Measurements from ENCODE around the gene WWOX.

Gene WWOX

DNA sequence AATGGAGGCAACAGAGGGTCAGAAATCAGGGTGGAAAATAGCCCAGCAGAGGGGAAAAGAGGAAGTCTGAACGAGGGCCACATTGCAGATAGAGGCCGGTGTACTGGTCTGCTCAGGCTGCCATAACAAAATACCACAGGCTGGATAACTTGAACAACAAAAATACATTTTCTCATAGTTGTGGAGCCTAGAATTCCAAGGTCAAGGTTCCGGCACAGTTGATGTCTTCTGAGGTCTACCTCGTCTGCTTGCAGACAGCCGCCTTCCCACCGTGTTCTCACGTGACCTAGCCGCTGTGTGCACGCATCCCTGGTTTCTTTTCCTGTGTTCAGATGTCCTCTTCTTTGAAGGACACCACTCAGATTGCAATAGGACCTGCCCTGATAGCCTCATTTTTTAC lies 249.4 kb downstream of the WWOX start:
- TF ChIP-seq TAF1 (IDR thresholded peaks at IDR 0.05; ENCODE audit: borderline replicate concordance, insufficient read depth, low read length) (no peak), FOXP2 (optimal IDR thresholded peaks at IDR 0.05; ENCODE audit: borderline replicate concordance, extremely low read depth, extremely low read length, insufficient read depth) (no peak), SIN3A (IDR thresholded peaks at IDR 0.05; ENCODE audit: borderline replicate concordance, insufficient read depth, low read length) (no peak), POLR2AphosphoS5 (IDR thresholded peaks at IDR 0.05; ENCODE audit: low read depth, low read length) (no peak)
- TF ChIP-seq, protein P1, sequence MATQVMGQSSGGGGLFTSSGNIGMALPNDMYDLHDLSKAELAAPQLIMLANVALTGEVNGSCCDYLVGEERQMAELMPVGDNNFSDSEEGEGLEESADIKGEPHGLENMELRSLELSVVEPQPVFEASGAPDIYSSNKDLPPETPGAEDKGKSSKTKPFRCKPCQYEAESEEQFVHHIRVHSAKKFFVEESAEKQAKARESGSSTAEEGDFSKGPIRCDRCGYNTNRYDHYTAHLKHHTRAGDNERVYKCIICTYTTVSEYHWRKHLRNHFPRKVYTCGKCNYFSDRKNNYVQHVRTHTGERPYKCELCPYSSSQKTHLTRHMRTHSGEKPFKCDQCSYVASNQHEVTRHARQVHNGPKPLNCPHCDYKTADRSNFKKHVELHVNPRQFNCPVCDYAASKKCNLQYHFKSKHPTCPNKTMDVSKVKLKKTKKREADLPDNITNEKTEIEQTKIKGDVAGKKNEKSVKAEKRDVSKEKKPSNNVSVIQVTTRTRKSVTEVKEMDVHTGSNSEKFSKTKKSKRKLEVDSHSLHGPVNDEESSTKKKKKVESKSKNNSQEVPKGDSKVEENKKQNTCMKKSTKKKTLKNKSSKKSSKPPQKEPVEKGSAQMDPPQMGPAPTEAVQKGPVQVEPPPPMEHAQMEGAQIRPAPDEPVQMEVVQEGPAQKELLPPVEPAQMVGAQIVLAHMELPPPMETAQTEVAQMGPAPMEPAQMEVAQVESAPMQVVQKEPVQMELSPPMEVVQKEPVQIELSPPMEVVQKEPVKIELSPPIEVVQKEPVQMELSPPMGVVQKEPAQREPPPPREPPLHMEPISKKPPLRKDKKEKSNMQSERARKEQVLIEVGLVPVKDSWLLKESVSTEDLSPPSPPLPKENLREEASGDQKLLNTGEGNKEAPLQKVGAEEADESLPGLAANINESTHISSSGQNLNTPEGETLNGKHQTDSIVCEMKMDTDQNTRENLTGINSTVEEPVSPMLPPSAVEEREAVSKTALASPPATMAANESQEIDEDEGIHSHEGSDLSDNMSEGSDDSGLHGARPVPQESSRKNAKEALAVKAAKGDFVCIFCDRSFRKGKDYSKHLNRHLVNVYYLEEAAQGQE (IDR thresholded peaks at IDR 0.05; ENCODE audit: insufficient read depth in 1 of 2, low read depth in 2 of 2, low read length in 2 of 2), result no peak

DNA sequence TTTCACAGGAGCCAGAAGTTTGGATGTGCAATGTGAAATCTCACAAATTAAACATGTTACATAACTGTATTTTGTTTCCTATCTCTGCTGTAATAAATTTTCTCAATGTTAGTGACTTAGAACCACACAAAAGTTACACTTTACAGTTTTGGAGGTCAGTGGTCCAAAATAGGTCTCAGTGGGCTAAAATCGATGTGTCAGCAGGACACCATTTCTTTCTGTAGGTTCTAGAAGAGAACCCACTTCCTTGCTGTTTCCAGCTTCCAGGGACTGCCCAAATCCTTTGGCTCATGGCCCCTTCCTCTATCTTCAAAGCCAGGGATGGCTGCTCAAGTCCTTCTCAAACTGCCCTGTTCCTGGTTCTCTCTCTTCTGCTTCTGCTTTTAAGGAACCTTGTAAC lies 252.7 kb downstream of the WWOX start:
- TF ChIP-seq TAF1 (IDR thresholded peaks at IDR 0.05; ENCODE audit: borderline replicate concordance, insufficient read depth, low read length), result no peak

DNA sequence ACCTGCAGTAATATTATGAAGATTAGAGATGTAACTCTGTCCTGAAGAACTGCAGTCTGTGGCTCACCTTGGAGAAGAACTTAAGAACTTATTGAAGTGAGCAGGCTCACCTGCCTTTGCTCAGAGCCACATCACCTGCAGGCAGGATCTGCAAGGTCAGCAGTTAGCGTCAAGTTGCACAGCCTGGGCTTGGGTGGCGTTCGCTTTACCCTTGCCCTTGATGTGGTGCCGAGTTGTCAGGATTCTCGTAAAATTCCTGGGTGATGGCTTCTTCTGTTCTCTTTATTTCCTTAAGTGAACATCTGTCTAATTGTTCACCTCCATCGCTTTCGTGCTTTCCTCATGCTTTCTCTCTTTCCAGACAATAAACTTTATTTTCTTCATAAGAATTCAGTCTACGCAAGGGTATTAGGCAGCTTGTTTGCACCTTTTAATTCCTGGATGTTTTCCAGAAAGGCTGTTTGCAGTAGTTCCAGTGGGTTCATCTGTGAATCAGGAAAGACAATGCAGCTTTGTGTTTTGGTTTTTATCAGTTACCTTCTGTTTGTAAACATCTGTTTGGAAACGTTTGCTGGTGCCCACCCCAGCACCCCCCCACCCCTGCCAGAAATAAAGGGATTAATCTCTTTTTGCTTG lies 254.3 kb downstream of the WWOX start:
- TF ChIP-seq, protein P1 (IDR thresholded peaks at IDR 0.05; ENCODE audit: insufficient read depth in 1 of 2, low read depth in 2 of 2, low read length in 2 of 2), result no peak
- no peak for TF ChIP-seq FOXP2 (optimal IDR thresholded peaks at IDR 0.05; ENCODE audit: borderline replicate concordance, extremely low read depth, extremely low read length, insufficient read depth)
- TF ChIP-seq TAF1 (IDR thresholded peaks at IDR 0.05; ENCODE audit: borderline replicate concordance, insufficient read depth, low read length), result no peak
- TF ChIP-seq POLR2AphosphoS5 (IDR thresholded peaks at IDR 0.05; ENCODE audit: low read depth, low read length), result no peak
- no peak for TF ChIP-seq SIN3A (IDR thresholded peaks at IDR 0.05; ENCODE audit: borderline replicate concordance, insufficient read depth, low read length)

DNA sequence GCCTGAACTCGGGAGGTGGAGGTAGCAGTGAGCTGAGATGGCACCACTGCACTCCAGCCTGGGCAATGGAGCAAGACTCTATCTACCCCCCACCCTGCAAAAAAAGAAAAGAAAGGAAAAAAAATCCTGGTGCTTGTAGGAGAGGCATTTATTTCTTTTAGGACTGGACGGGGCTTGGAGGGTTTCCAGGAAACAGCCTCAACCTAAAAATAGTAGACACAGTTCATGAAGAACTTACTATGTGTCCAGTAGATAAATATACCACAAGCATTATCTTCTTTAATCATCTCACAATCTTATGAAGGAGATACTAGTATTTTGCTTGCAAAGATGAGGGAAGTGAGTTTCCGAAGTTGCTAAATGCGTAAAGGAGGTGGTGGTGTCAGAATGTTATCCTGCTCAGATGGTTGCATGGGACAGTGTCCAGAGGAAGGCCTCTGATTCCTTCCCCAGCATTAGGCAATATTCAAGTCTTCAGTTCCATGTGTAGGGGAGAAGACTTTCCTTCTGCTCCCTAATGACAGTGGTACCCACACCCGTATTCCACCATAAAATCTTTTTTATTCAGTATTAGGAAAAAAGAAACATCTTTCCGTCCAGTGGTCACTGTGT lies 263.2 kb downstream of the WWOX start:
- TF ChIP-seq POLR2AphosphoS5 (IDR thresholded peaks at IDR 0.05; ENCODE audit: low read depth, low read length), result no peak
- no peak for TF ChIP-seq TAF1 (IDR thresholded peaks at IDR 0.05; ENCODE audit: borderline replicate concordance, insufficient read depth, low read length)
- no peak for TF ChIP-seq FOXP2 (optimal IDR thresholded peaks at IDR 0.05; ENCODE audit: borderline replicate concordance, extremely low read depth, extremely low read length, insufficient read depth)
- no peak for TF ChIP-seq SIN3A (IDR thresholded peaks at IDR 0.05; ENCODE audit: borderline replicate concordance, insufficient read depth, low read length)
- TF ChIP-seq, protein P1 (IDR thresholded peaks at IDR 0.05; ENCODE audit: insufficient read depth in 1 of 2, low read depth in 2 of 2, low read length in 2 of 2), result no peak

DNA sequence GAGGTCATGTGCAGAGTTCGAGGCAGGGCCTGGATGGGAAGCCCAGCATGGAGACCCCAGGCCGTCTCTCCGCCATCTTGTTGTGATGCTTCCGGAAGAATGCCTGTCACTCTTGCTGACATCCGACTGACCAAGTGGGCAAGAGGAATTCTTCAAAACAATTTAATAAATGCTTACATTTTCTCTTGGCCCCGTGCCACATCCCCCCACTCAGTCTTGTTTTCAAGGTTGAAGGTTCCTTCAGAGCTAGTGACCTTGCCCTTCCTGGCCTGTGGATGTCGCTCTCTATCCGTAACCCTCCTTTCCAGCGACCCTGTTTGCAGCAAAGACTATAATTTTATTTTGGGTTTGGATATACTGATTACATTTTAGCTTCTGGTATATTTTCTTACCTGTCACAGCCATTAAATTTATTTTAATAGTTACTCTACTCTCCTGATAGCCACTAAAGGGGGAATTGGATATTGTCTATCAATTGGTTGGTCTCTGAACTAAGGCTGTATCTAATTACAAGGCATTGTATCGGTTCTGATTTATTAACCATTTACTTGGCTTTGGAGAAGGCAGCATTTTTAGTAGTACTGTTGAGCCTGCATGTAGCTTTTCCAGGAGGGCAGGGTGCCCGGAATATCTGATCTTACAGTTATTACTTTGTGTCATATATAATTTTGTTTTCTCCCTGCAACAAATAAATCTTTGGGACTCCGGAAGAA lies 264.5 kb downstream of the WWOX start:
- no peak for TF ChIP-seq SIN3A (IDR thresholded peaks at IDR 0.05; ENCODE audit: borderline replicate concordance, insufficient read depth, low read length)
- TF ChIP-seq, protein P1 (IDR thresholded peaks at IDR 0.05; ENCODE audit: insufficient read depth in 1 of 2, low read depth in 2 of 2, low read length in 2 of 2), result no peak
- TF ChIP-seq FOXP2 (optimal IDR thresholded peaks at IDR 0.05; ENCODE audit: borderline replicate concordance, extremely low read depth, extremely low read length, insufficient read depth), result no peak
- no peak for TF ChIP-seq POLR2AphosphoS5 (IDR thresholded peaks at IDR 0.05; ENCODE audit: low read depth, low read length)
- TF ChIP-seq TAF1 (IDR thresholded peaks at IDR 0.05; ENCODE audit: borderline replicate concordance, insufficient read depth, low read length), result no peak
